ENCODE measurements around the gene AGA. TPM values are rescaled to one million over a fixed set of nuclear protein-coding genes. Genes with fewer than 3 reads are reported as not detected.

AGA gene
- total RNA-seq, 1 experiment from 2014 or later = 35.4 TPM

- CTCF ChIA-PET = no interaction called here
These were observed 10.9 kb upstream of the AGA start for GRCh38 chr4:177453116-177453515.

GRCh38 chr4:177451108-177451500, 8.9 kb upstream of the AGA start:
- no peak overlapping the region for H3K4me3 ChIP-seq (ENCODE audit: low read depth, low read length)
- no peaks in the 10 kb centered on the region for H3K9me3 ChIP-seq
- no peaks in the 10 kb centered on the region for H3K9me3 Mint-ChIP-seq (ENCODE audit: unreplicated experiment)
- CTCF ChIA-PET = no interaction called here
- H3K4me1 ChIP-seq = peaks cover 9% of the 10 kb centered on the region; the same call in 1 of the 2 replicates
- H3K4me3 Mint-ChIP-seq (ENCODE audit: unreplicated experiment) = no peak overlapping the region
- intact Hi-C loops (cut with micrococcal nuclease; ENCODE audit: unreplicated experiment) = no loop called here
- H3K27me3 ChIP-seq (replicated peaks; ENCODE audit: control insufficient read depth, insufficient read depth, low read length) = no peaks in the 10 kb centered on the region
- DNase-seq = no peak
- H3K36me3 Mint-ChIP-seq (ENCODE audit: insufficient read depth, unreplicated experiment) = no peaks in the 10 kb centered on the region
- POLR2A ChIA-PET = no interaction called here
- no peaks in the 10 kb centered on the region for H3K36me3 ChIP-seq (ENCODE audit: control insufficient read depth, insufficient read depth, low read length)
- no peak overlapping the region for H3K27ac Mint-ChIP-seq (ENCODE audit: unreplicated experiment)
- H3K27me3 Mint-ChIP-seq (ENCODE audit: insufficient read depth, unreplicated experiment) = no peaks in the 10 kb centered on the region
- no TSS peak for BruUV-seq (replicated peaks)
- TF ChIP-seq CTCF (IDR thresholded peaks at IDR 0.05; ENCODE audit: insufficient read depth in 1 of 2, low read depth in 1 of 2, low read length in 1 of 2, severe bottlenecking in 1 of 2, unreplicated experiment in 1 of 2) = no peak
- no peaks in the 10 kb centered on the region for H3K4me1 Mint-ChIP-seq (ENCODE audit: low read depth, unreplicated experiment)

More at GRCh38 chr4:177453116-177453515, 10.9 kb upstream of the AGA start:
- POLR2A ChIA-PET = no interaction called here
- Mint-ChIP-seq H3K9me3 (ENCODE audit: unreplicated experiment) (no peaks in the 10 kb centered on the region), H3K36me3 (ENCODE audit: insufficient read depth, unreplicated experiment) (no peaks in the 10 kb centered on the region), H3K4me3 (ENCODE audit: unreplicated experiment) (no peak overlapping the region), H3K4me1 (ENCODE audit: low read depth, unreplicated experiment) (no peaks in the 10 kb centered on the region), H3K27me3 (ENCODE audit: insufficient read depth, unreplicated experiment) (no peaks in the 10 kb centered on the region), H3K27ac (ENCODE audit: unreplicated experiment) (no peak overlapping the region)
- Histone ChIP-seq H3K4me3 (ENCODE audit: low read depth, low read length) (no peak overlapping the region), H3K9me3 (no peaks in the 10 kb centered on the region), H3K27me3 (replicated peaks; ENCODE audit: control insufficient read depth, insufficient read depth, low read length) (no peaks in the 10 kb centered on the region), H3K36me3 (ENCODE audit: control insufficient read depth, insufficient read depth, low read length) (no peaks in the 10 kb centered on the region), H3K4me1 (peaks cover 9% of the 10 kb centered on the region; the same call in 1 of the 2 replicates)
- DNase-seq = no peak
- no peak for TF ChIP-seq CTCF (IDR thresholded peaks at IDR 0.05; ENCODE audit: insufficient read depth in 1 of 2, low read depth in 1 of 2, low read length in 1 of 2, severe bottlenecking in 1 of 2, unreplicated experiment in 1 of 2)
- intact Hi-C loops (cut with micrococcal nuclease; ENCODE audit: unreplicated experiment) = no loop called here
- no TSS peak for BruUV-seq (replicated peaks)

- CTCF ChIA-PET = no interaction called here
- no peak for DNase-seq
These were observed 8.3 kb upstream of the AGA start for GRCh38 chr4:177450426-177451107.

More at GRCh38 chr4:177450426-177451107, 8.3 kb upstream of the AGA start:
- H3K27me3 Mint-ChIP-seq (ENCODE audit: insufficient read depth, unreplicated experiment) = no peaks in the 10 kb centered on the region
- intact Hi-C loops (cut with micrococcal nuclease; ENCODE audit: unreplicated experiment) = no loop called here
- H3K4me1 Mint-ChIP-seq (ENCODE audit: low read depth, unreplicated experiment) = no peaks in the 10 kb centered on the region
- no TSS peak for BruUV-seq (replicated peaks)
- H3K9me3 Mint-ChIP-seq (ENCODE audit: unreplicated experiment) = no peaks in the 10 kb centered on the region
- Histone ChIP-seq H3K4me3 (ENCODE audit: low read depth, low read length) (no peak overlapping the region), H3K4me1 (peaks cover 4% of the 10 kb centered on the region; the same call in 1 of the 2 replicates), H3K9me3 (no peaks in the 10 kb centered on the region), H3K27me3 (replicated peaks; ENCODE audit: control insufficient read depth, insufficient read depth, low read length) (no peaks in the 10 kb centered on the region), H3K36me3 (ENCODE audit: control insufficient read depth, insufficient read depth, low read length) (no peaks in the 10 kb centered on the region)
- H3K4me3 Mint-ChIP-seq (ENCODE audit: unreplicated experiment) = no peak overlapping the region
- H3K27ac Mint-ChIP-seq (ENCODE audit: unreplicated experiment) = no peak overlapping the region
- no peak for TF ChIP-seq CTCF (IDR thresholded peaks at IDR 0.05; ENCODE audit: insufficient read depth in 1 of 2, low read depth in 1 of 2, low read length in 1 of 2, severe bottlenecking in 1 of 2, unreplicated experiment in 1 of 2)
- POLR2A ChIA-PET = no interaction called here
- H3K36me3 Mint-ChIP-seq (ENCODE audit: insufficient read depth, unreplicated experiment) = no peaks in the 10 kb centered on the region
